DOHH2 (cell line): ENCODE results near the gene POR.

Experiments used
- EZH2phosphoT487 ChIP-seq: fragments of 200-600 bp; sonication (generic); IDR thresholded peaks from 2 replicates; pipeline ENCODE4 v1.6.1; 2017; ENCODE audit warnings: borderline replicate concordance, mild to moderate bottlenecking, antibody characterized with exemption, low read length, moderate library complexity, mixed read lengths
- TF ChIP-seq, protein P1 (sequence below): fragments of 200-600 bp; sonication (generic); IDR thresholded peaks from one replicate; pipeline ENCODE4 v1.5.1; 2014; ENCODE audit warnings: antibody characterized with exemption, mild to moderate bottlenecking, low read depth, low read length; ENCODE audit not compliant: poor library complexity, severe bottlenecking

DNA sequence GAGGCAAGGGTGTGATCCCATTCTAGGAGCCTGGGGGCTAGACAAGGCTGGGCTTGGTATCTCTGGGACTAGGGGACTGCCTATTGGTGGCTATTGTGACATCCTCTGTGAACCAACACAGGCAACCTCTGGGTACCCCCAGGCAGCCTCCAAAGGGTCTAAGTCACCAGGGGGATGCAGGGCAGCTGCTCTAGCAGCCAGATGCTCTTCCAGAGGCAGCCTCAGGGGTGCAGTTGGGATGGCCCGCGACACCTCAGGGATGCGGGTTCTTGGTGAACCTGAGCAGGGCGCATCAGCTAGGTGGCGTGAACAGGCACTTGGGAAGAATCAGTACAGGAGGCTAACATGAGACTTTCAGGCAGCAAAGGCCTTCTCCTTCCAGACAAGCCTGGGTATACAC, 81.0 kb downstream of the POR start:
- TF ChIP-seq, protein P1, sequence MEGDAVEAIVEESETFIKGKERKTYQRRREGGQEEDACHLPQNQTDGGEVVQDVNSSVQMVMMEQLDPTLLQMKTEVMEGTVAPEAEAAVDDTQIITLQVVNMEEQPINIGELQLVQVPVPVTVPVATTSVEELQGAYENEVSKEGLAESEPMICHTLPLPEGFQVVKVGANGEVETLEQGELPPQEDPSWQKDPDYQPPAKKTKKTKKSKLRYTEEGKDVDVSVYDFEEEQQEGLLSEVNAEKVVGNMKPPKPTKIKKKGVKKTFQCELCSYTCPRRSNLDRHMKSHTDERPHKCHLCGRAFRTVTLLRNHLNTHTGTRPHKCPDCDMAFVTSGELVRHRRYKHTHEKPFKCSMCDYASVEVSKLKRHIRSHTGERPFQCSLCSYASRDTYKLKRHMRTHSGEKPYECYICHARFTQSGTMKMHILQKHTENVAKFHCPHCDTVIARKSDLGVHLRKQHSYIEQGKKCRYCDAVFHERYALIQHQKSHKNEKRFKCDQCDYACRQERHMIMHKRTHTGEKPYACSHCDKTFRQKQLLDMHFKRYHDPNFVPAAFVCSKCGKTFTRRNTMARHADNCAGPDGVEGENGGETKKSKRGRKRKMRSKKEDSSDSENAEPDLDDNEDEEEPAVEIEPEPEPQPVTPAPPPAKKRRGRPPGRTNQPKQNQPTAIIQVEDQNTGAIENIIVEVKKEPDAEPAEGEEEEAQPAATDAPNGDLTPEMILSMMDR = no peak
- no peak for TF ChIP-seq EZH2phosphoT487
